Measurements from ENCODE around the gene SLC6A3. TPM values are rescaled to one million over a fixed set of nuclear protein-coding genes. Genes with fewer than 3 reads are reported as not detected.

Gene SLC6A3
- total and polyA plus RNA-seq, 9 of the 15 experiments (the other 6 are each of a cell fraction or from before 2014, with no cell fraction given): not detected

GRCh38 chr5:1390861-1391600, 54.2 kb downstream of the SLC6A3 start:
- BruUV-seq (replicated peaks): no TSS peak
- POLR2A ChIA-PET: interaction anchor here (1.0 kb wide), 1 partner anchor 43 kb away, joined by 3 read pairs; no protein-coding TSS in a partner anchor
- no peak for FAIRE-seq
- Histone ChIP-seq H3K27ac (ENCODE audit: extremely low read depth, low read depth, low read length) (no peak overlapping the region), H4K20me1 (replicated peaks; ENCODE audit: control insufficient read depth, insufficient read depth, low read length) (peaks cover 20% of the 10 kb centered on the region), H3K4me2 (ENCODE audit: insufficient read depth, low read length) (no peak overlapping the region), H3K4me1 (replicated peaks in 1 of 2; ENCODE audit: control insufficient read depth in 2 of 2, insufficient read depth in 2 of 2, low read length in 2 of 2) (peaks cover 0 to 8% of the 10 kb centered on the region in 2 experiments; a peak in 2 of 5 replicates), H3K9me3 (replicated peaks; ENCODE audit: control insufficient read depth, insufficient read depth, low read depth, low read length) (no peaks in the 10 kb centered on the region), H3K79me2 (ENCODE audit: control insufficient read depth, insufficient read depth, low read length) (no peaks in the 10 kb centered on the region), H3K36me3 (ENCODE audit: control insufficient read depth, insufficient read depth, low read length) (no peaks in the 10 kb centered on the region), H3K9ac (ENCODE audit: insufficient read depth in 1 of 2, low read depth in 2 of 2, low read length in 2 of 2) (no peak overlapping the region), H3K27me3 (ENCODE audit: control insufficient read depth in 2 of 2, insufficient read depth in 2 of 2, low read length in 2 of 2) (peaks cover 46 to 93% of the 10 kb centered on the region in 2 experiments), H3K4me3 (no peak overlapping the region), H2AFZ (ENCODE audit: low read depth, low read length) (no peak overlapping the region), H3K9me1 (ENCODE audit: control insufficient read depth, insufficient read depth, low read length) (no peaks in the 10 kb centered on the region)
- DNase-seq (ENCODE audit: extremely low read depth in 1 of 4, low spot score in 3 of 4): no peak
- CTCF ChIA-PET (ENCODE audit: low intra/inter-chr PET ratio): no interaction called here
- WGBS (ENCODE audit: insufficient coverage, low coverage, missing lambda C conversion rate): under 1% methylated on average over 21 of the region's 21 CpGs
- intact Hi-C loops (cut with micrococcal nuclease): no loop called here
- ATAC-seq: no peak
- in situ Hi-C loops (cut with MboI): no loop called here
- TF ChIP-seq, protein P1, sequence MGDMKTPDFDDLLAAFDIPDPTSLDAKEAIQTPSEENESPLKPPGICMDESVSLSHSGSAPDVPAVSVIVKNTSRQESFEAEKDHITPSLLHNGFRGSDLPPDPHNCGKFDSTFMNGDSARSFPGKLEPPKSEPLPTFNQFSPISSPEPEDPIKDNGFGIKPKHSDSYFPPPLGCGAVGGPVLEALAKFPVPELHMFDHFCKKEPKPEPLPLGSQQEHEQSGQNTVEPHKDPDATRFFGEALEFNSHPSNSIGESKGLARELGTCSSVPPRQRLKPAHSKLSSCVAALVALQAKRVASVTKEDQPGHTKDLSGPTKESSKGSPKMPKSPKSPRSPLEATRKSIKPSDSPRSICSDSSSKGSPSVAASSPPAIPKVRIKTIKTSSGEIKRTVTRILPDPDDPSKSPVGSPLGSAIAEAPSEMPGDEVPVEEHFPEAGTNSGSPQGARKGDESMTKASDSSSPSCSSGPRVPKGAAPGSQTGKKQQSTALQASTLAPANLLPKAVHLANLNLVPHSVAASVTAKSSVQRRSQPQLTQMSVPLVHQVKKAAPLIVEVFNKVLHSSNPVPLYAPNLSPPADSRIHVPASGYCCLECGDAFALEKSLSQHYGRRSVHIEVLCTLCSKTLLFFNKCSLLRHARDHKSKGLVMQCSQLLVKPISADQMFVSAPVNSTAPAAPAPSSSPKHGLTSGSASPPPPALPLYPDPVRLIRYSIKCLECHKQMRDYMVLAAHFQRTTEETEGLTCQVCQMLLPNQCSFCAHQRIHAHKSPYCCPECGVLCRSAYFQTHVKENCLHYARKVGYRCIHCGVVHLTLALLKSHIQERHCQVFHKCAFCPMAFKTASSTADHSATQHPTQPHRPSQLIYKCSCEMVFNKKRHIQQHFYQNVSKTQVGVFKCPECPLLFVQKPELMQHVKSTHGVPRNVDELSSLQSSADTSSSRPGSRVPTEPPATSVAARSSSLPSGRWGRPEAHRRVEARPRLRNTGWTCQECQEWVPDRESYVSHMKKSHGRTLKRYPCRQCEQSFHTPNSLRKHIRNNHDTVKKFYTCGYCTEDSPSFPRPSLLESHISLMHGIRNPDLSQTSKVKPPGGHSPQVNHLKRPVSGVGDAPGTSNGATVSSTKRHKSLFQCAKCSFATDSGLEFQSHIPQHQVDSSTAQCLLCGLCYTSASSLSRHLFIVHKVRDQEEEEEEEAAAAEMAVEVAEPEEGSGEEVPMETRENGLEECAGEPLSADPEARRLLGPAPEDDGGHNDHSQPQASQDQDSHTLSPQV (IDR thresholded peaks at IDR 0.05): no peak
- TF ChIP-seq L3MBTL2 (IDR thresholded peaks at IDR 0.05) (no peak), ZNF23 (CRISPR knock-in tag; IDR thresholded peaks at IDR 0.05) (no peak), PCBP2 (IDR thresholded peaks at IDR 0.05; ENCODE audit: low read depth, low read length, poor library complexity, severe bottlenecking) (no peak)
- TF ChIP-seq, protein P2, sequence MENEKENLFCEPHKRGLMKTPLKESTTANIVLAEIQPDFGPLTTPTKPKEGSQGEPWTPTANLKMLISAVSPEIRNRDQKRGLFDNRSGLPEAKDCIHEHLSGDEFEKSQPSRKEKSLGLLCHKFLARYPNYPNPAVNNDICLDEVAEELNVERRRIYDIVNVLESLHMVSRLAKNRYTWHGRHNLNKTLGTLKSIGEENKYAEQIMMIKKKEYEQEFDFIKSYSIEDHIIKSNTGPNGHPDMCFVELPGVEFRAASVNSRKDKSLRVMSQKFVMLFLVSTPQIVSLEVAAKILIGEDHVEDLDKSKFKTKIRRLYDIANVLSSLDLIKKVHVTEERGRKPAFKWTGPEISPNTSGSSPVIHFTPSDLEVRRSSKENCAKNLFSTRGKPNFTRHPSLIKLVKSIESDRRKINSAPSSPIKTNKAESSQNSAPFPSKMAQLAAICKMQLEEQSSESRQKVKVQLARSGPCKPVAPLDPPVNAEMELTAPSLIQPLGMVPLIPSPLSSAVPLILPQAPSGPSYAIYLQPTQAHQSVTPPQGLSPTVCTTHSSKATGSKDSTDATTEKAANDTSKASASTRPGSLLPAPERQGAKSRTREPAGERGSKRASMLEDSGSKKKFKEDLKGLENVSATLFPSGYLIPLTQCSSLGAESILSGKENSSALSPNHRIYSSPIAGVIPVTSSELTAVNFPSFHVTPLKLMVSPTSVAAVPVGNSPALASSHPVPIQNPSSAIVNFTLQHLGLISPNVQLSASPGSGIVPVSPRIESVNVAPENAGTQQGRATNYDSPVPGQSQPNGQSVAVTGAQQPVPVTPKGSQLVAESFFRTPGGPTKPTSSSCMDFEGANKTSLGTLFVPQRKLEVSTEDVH (IDR thresholded peaks at IDR 0.05; ENCODE audit: low read depth, partially characterized antibody): no peak
